Kidney epithelial cell (primary cell): Measurements from ENCODE around the gene PPP2R2C. TPM values are rescaled to one million over a fixed set of nuclear protein-coding genes. Genes with fewer than 3 reads are reported as not detected.

ENCODE experiments used
- DNase-seq: peaks from one replicate; pipeline ENCODE4 v3.0.0-alpha.2; 2010; ENCODE audit warnings: low read depth
- H3K27me3 ChIP-seq: 2 replicates; pipeline ENCODE4 v1.6.0; 2011; ENCODE audit warnings: low read length; ENCODE audit not compliant: control insufficient read depth, insufficient read depth
- H3K36me3 ChIP-seq: 2 replicates; pipeline ENCODE4 v1.5.1; 2011; ENCODE audit warnings: low read length; ENCODE audit not compliant: control insufficient read depth, insufficient read depth
- H3K4me3 ChIP-seq: 2 replicates; pipeline ENCODE4 v1.5.1; 2011; ENCODE audit warnings: low read depth, mild to moderate bottlenecking, control low read depth, low read length
- CTCF ChIP-seq: IDR thresholded peaks from 2 replicates; pipeline ENCODE4 v1.5.1; 2011; ENCODE audit warnings: mild to moderate bottlenecking, moderate library complexity, low read length, control low read depth, inconsistent platforms; ENCODE audit not compliant: insufficient read depth, poor library complexity, severe bottlenecking
- total RNA-seq: library from RNA; depleted of rRNA; stranded (reverse); fragments of >200 nt; gene quantifications from 2 replicates; pipeline ENCODE4 v1.2.3, GENCODE V29; 2015

PPP2R2C gene
- total RNA-seq, 1 donor from 2014 or later, result not detected

DNA sequence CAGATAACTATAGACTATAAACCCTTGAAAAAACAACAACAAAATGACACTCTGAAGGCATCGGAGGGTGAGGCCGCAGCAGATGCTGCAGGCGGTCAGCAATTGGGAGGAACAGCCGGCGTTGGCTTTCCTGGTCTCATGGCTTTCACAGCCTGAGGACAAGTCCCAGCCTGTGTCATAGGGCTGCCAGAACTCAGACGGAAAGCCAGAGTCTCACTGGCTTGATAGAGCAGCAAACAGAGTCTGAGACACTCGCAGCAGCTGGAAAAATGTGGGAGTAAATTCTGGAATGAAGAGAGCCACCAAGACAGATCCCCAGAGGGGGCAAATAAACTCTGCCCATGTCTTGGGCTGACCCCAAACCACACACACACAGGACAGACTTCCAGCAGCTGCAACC is 86.3 kb downstream of the PPP2R2C start:
- peaks cover 11% of the 10 kb centered on the region for H3K27me3 ChIP-seq
- no peak for DNase-seq
- no peaks in the 10 kb centered on the region for H3K36me3 ChIP-seq
- no peak for TF ChIP-seq CTCF
- H3K4me3 ChIP-seq, result no peak overlapping the region

DNA sequence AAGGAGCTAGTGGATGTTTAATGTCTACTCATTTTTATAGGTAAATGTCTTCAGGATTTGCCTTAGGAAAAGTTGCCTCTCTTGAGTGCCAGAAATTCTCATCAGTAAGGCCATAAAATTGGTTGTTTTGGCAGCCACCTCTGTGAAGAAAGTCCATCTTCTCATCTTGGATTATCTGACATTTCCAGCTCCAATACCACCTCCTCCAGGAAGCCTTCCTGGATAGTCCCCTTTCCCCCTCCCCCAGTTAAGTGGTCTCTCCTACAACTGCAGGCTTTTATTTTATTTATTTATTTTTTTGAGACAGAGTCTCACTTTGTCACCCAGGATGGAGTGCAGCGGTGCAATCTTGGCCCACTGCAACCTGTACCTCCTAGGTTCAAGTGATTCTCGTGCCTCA is 87.1 kb downstream of the PPP2R2C start:
- H3K36me3 ChIP-seq, result no peaks in the 10 kb centered on the region
- peaks cover 18% of the 10 kb centered on the region for H3K27me3 ChIP-seq
- DNase-seq, result no peak
- TF ChIP-seq CTCF, result no peak
- no peak overlapping the region for H3K4me3 ChIP-seq

- no peak for TF ChIP-seq CTCF
- DNase-seq, result no peak
- H3K36me3 ChIP-seq, result no peaks in the 10 kb centered on the region
These were observed 87.9 kb downstream of the PPP2R2C start for GRCh38 chr4:6384541-6384940.

DNA sequence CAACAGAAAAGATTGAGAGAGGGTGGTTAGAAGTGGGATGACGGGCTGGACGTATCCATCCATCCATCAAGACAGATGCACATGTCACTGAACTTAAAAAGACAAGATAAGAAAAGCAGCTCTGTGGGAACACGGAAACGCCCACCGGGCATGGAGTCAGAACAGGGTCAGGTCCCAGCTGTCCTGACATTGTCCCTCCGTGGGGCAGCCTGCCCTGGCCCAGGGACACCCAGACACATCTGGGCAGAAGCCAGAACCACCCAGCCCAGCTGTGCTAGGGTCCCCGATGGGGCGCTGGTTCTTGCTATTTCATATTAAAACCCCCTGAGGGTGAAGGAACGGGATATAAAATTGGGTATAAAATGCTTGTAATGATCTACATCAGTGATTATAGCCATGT is 88.5 kb downstream of the PPP2R2C start:
- peaks cover 20% of the 10 kb centered on the region for H3K27me3 ChIP-seq
- H3K4me3 ChIP-seq, result no peak overlapping the region
- no peak for TF ChIP-seq CTCF
- DNase-seq, result no peak
- H3K36me3 ChIP-seq, result no peaks in the 10 kb centered on the region

More at GRCh38 chr4:6384541-6384940, 87.9 kb downstream of the PPP2R2C start:
- Histone ChIP-seq H3K4me3 (no peak overlapping the region), H3K27me3 (peaks cover 17% of the 10 kb centered on the region)

GRCh38 chr4:6383009-6383404 is 89.4 kb downstream of the PPP2R2C start:
- peaks cover 20% of the 10 kb centered on the region for H3K27me3 ChIP-seq
- no peak for TF ChIP-seq CTCF
- no peaks in the 10 kb centered on the region for H3K36me3 ChIP-seq
- no peak overlapping the region for H3K4me3 ChIP-seq
- no peak for DNase-seq

- TF ChIP-seq CTCF, result no peak
- no peak for DNase-seq
- Histone ChIP-seq H3K4me3 (no peak overlapping the region), H3K27me3 (peaks cover 23% of the 10 kb centered on the region), H3K36me3 (no peaks in the 10 kb centered on the region)
These were observed 90.8 kb downstream of the PPP2R2C start for GRCh38 chr4:6381571-6382123.
